Lower leg skin (tissue), 4 donors: Measurements from ENCODE around the gene FRS2. TPM values are rescaled to one million over a fixed set of nuclear protein-coding genes. Genes with fewer than 3 reads are reported as not detected.

ENCODE experiments used
- DNase-seq, 2 donors: peaks; one replicate each; pipeline ENCODE4 v3.0.0-alpha.2; 2019; ENCODE audit warnings: low spot score in 2 of 2
- H3K4me3 ChIP-seq: fragments of 200-600 bp; sonication (generic); 2 replicates; pipeline ENCODE4 v1.5.1; 2017; ENCODE audit warnings: mild to moderate bottlenecking, low read depth; ENCODE audit not compliant: poor library complexity, severe bottlenecking
- POLR2A ChIP-seq, 2 donors: fragments of 450-650 bp; IDR thresholded peaks; one replicate each; pipeline ENCODE4 v1.6.1; 2016 to 2017; ENCODE audit warnings: antibody characterized with exemption in 2 of 2, mild to moderate bottlenecking in 1 of 2, moderate library complexity in 1 of 2
- WGBS, 2 donors: methylation state at CpG; one replicate each; pipeline ENCODE4 v1.1.5; 2018; 5-methylcytosine and 5-hydroxymethylcytosine counted together
- intact Hi-C: fragments of 100-400 bp; cut with DNase I; formaldehyde crosslinking; loops from one replicate; pipeline ENCODE4 v1.15.0; 2023; ENCODE audit warnings: low total_unique reads
- total RNA-seq, 4 donors: library from RNA; depleted of rRNA; stranded (reverse); fragments of >200 nt; gene quantifications; one replicate each; pipeline ENCODE4 v1.1.0, GENCODE V29; 2016
- TF ChIP-seq, protein P1 (sequence below), 3 donors: fragments of 450-650 bp; IDR thresholded peaks; one replicate each; pipeline ENCODE4 v1.5.1; 2016; ENCODE audit warnings: antibody characterized with exemption in 3 of 3, mild to moderate bottlenecking in 3 of 3, moderate library complexity in 2 of 3

The FRS2 gene, protein sequence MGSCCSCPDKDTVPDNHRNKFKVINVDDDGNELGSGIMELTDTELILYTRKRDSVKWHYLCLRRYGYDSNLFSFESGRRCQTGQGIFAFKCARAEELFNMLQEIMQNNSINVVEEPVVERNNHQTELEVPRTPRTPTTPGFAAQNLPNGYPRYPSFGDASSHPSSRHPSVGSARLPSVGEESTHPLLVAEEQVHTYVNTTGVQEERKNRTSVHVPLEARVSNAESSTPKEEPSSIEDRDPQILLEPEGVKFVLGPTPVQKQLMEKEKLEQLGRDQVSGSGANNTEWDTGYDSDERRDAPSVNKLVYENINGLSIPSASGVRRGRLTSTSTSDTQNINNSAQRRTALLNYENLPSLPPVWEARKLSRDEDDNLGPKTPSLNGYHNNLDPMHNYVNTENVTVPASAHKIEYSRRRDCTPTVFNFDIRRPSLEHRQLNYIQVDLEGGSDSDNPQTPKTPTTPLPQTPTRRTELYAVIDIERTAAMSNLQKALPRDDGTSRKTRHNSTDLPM
- 10 to 100 TPM; 33.7 to 64.7 (median 43.5) TPM for total RNA-seq

DNA sequence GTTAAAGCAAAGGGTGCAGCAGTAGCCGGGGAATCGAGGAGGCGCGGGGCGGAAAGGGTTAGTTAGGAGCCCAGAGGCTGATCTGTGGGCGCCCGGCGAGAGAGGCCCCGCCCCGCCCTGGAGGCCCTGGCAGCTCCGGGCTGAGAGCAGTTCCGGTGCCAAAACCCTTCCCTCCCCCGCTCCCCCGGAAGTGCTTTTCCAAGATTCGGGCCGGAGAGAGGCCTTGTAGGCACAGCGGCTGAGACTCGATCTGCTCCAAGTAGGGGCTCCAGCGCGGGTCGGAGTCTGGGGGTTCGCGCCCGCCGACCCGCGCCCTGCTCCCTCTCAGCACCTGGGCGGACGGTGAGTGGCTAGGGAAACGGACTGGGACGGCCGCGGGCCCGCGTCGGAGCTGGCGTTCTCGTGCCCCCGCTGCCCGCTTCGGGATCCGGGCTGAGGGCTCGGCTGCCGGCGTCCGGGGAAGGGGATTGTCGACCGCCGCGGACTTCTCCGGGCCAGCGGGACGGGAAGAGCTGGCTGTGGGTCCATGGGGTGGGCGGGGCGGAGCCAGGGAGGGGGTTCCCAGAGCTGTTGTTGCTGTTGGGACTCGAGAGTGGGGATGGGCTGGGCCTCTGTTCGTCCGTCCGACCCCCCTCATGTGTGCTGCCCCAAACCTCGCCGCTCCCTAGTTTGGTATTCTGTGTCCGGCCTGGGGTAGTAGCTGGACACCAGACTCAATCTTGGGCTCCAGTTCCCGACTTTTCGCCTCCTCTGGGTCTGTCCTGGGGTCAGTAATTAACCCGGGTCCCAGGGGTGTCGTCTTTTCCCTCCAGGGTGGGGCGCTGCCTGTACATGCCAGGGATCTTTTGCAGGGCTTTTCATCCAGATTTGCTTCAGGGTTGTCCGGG is at the start of gene FRS2:
TSS of gene FRS2 (plus strand) at position 200 of the 887 bp plus-strand sequence. CDS start 98,643 bp downstream, outside the sequence.
- intact Hi-C loops = no loop called here
- peak; percentile 86 to 97 for DNase-seq
- WGBS, 2 donors = 0% methylated on average over 48 to 58 of the region's 68 CpGs
- peak within 1 kb of the TSS; percentile 96 for H3K4me3 ChIP-seq
- TF ChIP-seq, protein P1, sequence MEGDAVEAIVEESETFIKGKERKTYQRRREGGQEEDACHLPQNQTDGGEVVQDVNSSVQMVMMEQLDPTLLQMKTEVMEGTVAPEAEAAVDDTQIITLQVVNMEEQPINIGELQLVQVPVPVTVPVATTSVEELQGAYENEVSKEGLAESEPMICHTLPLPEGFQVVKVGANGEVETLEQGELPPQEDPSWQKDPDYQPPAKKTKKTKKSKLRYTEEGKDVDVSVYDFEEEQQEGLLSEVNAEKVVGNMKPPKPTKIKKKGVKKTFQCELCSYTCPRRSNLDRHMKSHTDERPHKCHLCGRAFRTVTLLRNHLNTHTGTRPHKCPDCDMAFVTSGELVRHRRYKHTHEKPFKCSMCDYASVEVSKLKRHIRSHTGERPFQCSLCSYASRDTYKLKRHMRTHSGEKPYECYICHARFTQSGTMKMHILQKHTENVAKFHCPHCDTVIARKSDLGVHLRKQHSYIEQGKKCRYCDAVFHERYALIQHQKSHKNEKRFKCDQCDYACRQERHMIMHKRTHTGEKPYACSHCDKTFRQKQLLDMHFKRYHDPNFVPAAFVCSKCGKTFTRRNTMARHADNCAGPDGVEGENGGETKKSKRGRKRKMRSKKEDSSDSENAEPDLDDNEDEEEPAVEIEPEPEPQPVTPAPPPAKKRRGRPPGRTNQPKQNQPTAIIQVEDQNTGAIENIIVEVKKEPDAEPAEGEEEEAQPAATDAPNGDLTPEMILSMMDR (IDR thresholded peaks at IDR 0.05) = no peak
- peak in 1 of 2 donors; percentile 54 for TF ChIP-seq POLR2A (IDR thresholded peaks at IDR 0.05)

DNA sequence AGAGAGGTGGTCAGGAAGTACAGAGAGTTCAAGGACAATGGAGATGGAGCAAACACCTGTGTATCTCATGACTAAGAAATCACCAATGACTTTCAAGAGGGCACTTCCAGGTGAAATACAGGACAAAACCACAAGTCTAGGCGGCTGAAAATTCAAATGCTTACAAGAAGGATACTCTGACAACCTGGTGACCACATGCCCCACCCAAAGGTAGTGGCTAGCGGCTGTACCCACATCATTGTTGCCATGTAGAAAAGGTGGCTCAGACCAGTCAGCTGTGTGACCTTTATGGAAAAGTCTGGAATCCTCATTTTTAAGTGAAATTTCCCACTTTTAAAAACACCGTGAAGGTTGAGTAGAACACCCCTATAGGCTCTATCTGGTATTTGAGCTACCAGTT is 48.6 kb upstream of the FRS2 start:
- 95 to 96% methylated on average over 3 of the region's 3 CpGs for WGBS, 2 donors
- intact Hi-C loops = no loop called here
- no peak for DNase-seq
- H3K4me3 ChIP-seq = no peak overlapping the region
- TF ChIP-seq, protein P1 (IDR thresholded peaks at IDR 0.05) = no peak
- no peak for TF ChIP-seq POLR2A (IDR thresholded peaks at IDR 0.05)

DNA sequence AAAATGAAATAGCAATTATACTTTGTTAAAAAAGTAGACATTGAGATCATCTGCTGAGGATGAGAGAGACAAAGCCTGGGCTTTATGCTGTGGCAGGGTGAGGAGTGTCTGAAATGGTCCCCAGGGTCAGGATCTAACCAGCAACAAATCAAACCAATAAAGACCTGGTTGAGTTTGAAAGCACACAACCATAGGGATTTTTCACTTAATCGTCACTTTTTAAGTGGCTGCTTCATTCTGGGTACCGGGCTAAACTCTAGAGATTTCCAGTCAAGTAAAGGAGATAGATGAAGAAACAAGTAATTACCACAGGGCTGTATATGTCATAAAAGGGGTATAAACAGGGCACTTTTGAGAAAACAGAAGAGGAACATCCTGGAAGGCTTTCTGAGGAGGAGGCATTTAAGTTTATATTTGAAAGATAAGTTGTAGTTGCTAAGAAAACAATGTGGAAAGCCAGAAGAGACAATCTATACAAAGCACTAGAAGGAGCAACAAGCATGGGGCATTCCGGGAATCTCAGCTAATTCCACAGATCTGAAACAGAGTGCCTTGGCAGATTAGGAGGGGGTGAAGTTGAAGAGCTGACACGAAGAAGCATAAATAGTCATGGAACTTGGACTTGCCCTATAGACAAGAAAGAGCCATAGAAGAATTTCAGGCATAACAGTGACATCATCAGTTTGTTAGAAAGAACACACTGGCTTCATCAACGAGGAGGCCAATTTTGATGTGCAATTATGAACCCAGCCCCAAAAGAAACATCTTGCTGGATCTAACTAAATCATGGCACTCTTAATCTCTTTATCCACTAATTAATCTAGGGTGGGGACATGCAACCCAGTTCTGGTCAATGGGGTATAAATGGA is 46.9 kb upstream of the FRS2 start:
- intact Hi-C loops = no loop called here
- TF ChIP-seq, protein P1 (IDR thresholded peaks at IDR 0.05) = no peak
- TF ChIP-seq POLR2A (IDR thresholded peaks at IDR 0.05) = no peak
- 88 to 91% methylated on average over 5 of the region's 5 CpGs for WGBS, 2 donors

DNA sequence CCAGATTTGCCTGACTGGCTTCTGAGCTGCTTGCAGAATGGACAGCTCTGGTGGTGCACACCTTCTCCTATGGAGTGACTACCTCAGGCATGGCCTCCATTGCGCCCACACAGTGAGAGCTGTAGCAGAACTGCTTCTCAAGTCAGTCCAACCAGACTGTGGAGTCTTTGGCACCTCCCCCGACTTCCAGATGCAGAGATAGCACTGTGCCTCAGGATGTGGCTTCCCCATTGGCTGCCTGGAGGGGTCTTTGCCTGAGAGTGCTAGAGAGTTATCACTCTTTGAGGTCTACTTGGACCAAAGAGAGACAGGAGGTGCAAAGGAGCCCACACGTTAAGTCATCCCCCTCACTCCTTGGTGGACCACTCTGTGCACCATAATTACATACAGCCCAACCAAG is 44.8 kb upstream of the FRS2 start:
- DNase-seq = no peak
- intact Hi-C loops = no loop called here
- H3K4me3 ChIP-seq = no peak overlapping the region
- WGBS, 2 donors = 85 to 91% methylated on average over 3 of the region's 3 CpGs
- TF ChIP-seq POLR2A (IDR thresholded peaks at IDR 0.05) = no peak
- TF ChIP-seq, protein P1 (IDR thresholded peaks at IDR 0.05) = no peak

More for the DNA sequence above, 46.9 kb upstream of the FRS2 start:
- H3K4me3 ChIP-seq = no peak overlapping the region
- DNase-seq = no peak
